Skin epidermis (tissue), 12 donors: Measurements from ENCODE around the gene PAMR1.
A peak's percentile ranks its signal among the peaks of the same experiment; 100 is the strongest.

Experiments
- H3K27ac ChIP-seq, 21 experiments: fragments of 200-600 bp; sonication (generic) in 11 of 21; one replicate each; pipeline ENCODE4 v1.5.0; 2020; ENCODE audit warnings: mild to moderate bottlenecking in 3 of 21, inconsistent platforms in 2 of 21, moderate library complexity in 2 of 21
- H3K4me3 ChIP-seq, 7 experiments: fragments of 200-600 bp; sonication (generic) in 2 of 7; one replicate each; pipeline ENCODE4 v1.5.0; 2020; ENCODE audit warnings: inconsistent platforms in 2 of 7, mild to moderate bottlenecking in 2 of 7, moderate library complexity in 1 of 7

PAMR1 gene

DNA sequence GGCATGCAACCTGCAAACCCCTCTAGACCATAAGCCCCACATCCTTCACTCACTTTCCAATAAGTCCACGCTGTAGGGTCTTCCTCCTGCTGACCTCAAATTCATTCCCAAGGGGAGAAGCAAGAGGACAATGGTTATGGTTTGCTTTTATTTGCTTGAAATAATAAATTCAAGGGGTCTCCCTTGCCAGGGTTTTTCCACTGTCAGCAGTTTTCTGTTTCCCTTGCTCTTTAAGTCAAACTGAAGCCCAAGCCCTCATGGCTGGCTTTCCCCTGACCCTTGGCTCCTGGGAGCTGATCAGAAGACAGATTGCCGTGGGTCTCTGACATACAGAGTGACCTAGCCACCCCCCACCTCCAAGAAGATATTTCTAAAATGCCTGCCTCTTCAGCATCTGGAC lies 109.9 kb downstream of the PAMR1 start:
- Histone ChIP-seq H3K4me3 (no peak overlapping the region), H3K27ac (no peak overlapping the region)

DNA sequence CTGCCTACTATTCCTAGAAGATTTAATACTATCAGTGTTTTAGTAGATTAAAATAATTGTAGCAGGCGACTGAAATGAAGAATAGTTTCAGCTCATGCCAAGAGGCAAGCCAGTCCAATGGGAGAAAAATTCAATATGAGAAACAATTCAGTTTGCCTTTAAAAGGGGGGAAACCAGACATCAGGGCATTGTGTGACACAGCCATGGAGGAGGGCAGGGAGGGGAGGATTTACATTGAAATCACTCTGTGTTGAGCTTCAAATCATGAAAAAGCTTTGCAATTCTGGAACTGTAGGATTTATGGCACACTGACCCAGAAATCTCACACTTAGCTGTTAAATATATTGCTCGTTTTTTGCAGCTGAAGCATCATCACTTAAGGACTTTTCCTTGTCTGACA lies 110.6 kb downstream of the PAMR1 start:
- H3K27ac ChIP-seq = no peak overlapping the region
- no peak overlapping the region for H3K4me3 ChIP-seq

DNA sequence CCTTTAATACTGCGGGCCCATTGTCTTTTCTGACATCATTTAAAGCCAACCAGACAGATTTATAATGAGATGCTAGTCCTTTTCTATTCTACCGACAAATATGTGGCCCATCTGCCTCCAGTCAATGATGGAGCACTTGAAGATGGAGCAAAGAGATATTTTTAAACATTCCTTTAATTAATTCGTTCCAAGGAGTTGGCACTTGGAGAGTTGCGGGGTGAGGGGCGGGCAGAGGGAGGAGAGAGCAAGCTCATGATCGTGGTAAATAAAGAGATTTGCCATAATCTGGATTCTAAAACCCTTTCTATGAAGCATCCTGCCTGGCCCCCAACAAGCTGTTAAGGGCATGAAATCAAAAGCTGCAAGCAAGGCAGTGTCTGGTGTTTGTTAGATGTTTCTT lies 111.1 kb downstream of the PAMR1 start:
- no peak overlapping the region for H3K27ac ChIP-seq
- no peak overlapping the region for H3K4me3 ChIP-seq

DNA sequence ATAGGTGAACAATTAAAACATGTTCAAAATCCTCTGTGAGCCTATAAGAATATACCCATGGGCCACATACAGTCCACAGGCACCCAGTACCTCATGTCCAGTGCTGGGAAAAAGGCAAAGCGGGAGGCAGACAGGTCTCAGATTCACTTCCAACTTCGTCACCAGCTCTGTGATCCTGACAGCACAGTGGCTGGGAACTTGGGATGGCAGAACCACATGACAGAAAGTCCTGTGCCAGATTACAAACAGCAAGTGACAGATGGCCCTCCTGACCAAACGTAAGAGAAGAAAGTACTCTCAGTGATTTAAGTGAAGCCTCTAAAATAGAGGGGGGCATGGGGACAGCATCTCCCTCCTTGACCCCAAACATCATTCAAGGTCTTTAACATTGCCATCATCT lies 111.8 kb downstream of the PAMR1 start:
- H3K27ac ChIP-seq = no peak overlapping the region
- no peak overlapping the region for H3K4me3 ChIP-seq

DNA sequence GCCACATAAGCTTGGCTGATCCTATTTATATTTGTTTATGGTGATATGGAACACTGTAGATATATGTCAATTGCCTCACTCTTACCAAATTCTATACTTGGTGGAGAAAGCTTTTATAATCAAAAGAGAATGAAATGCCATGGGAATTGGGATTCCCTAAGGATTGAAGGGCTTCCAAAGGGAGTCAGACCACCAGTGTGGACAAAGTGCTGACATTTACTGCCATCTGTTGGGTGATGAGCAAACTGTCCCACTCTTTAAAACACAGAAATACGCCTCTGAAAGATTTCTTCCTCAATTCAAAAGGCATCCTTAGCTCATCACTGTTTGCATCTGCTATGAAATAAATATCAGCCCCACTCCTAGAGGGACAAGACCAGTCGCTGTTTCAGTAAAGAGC lies 113.1 kb downstream of the PAMR1 start:
- Histone ChIP-seq H3K27ac (no peak overlapping the region), H3K4me3 (no peak overlapping the region)

DNA sequence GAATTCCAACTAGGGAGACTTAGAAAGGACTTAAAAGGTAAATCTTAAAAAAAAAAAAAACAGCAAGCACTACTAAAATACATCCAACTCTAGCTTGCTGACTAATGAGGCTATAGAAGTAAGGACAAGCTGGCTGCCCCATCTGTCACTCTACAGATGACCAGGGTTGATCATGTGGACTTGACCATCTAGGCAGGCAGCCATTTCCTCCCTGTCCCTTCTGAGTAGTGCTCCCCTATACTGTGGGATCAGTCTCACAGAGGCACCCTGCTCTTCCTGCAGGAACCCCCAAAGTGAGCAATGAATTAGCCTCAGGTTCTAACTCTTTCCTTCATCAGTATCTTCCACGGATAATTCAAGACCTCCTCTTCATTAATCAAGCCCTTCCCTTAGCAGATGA lies 118.4 kb downstream of the PAMR1 start:
- no peak overlapping the region for H3K4me3 ChIP-seq
- no peak overlapping the region for H3K27ac ChIP-seq

DNA sequence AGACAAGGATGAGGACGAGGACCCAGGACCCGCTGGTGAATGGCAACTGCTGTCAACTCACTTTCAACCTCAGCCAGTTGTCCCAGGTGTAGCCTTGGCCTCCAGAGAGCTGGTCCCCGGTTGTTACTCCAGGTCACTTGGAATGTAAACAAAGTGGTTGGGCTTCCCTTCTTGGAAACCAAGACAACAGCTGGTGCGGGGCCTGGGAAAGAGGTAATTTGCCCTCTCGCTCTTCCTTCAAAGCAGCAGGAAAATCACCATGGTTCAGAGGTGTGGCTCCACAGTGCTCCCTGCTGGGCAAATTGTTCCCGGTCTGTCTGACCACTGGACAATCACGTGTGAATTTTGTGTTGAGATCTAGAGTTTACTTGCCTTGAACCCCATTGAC lies 121.0 kb downstream of the PAMR1 start:
- Histone ChIP-seq H3K27ac (no peak overlapping the region), H3K4me3 (no peak overlapping the region)

DNA sequence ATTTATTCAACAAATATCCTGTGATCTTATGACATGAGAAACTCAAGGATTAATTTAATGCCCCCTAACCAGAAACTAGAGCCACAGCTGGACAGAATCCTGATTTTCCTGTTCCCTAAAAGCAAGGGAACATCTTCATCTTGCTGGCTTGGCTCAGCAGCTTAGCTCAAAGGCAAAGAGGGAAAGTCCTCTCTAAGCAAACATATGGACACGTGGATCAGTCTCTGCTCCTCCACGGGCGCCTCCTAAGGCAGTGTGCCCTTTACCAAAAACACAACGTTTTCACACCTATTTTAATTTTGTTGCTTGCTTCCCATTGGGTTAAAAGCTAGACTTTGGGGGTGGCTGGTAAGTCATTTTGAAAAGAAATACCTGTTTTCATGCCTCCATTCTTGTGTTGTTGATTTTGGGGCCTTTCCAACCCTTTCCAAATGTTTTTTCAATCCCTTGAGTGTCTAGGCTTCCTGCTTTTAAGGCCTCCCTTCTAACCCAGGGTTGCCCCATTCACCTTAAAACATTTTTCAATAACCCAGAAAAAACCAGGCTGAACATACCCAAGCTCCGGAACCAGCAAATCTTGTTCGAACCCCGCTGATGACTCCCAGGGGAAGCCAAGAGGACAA lies 121.5 kb downstream of the PAMR1 start:
- Histone ChIP-seq H3K4me3 (no peak overlapping the region), H3K27ac (no peak overlapping the region)

DNA sequence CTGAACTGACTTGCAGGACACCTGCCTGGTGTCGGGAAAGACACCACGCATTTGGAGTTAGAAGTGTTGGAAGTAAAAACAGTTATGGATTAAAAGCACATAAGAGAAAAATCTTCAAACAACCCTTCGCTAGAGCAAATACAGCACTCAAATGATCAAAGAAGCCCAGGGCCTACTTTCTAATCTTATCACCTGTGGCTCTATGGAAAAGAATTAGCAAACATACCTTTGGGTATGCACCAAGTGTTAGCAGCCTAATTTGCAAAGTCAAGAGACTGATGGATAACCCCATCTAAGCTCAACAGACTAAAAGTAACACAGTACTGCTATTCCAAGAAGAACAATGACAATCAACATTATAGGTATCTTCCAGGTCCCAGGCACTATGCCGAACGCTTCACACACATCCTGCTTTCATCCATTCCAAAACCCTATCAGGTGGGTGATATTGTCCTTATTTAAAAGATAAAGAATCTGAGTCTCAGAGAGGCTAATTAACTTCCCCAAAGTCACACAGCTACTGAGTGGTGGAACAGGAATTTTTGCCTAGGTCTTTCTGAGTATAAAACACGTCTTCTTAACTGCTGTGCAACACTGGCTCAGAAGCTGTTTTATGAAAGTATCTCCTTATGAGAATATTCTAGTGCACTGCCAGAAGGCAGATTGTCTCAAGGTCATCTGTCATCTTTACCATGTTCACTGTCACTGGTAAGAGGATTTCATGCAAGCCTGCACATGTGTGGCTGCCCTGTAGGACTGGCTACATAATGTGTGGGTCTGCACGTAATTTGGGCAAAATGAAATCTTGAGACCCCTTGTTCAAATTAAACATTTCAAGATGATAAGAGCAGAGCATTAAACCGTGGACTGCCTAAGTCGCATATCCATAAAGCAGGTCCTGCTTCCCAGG lies 122.4 kb downstream of the PAMR1 start:
- H3K4me3 ChIP-seq = no peak overlapping the region

DNA sequence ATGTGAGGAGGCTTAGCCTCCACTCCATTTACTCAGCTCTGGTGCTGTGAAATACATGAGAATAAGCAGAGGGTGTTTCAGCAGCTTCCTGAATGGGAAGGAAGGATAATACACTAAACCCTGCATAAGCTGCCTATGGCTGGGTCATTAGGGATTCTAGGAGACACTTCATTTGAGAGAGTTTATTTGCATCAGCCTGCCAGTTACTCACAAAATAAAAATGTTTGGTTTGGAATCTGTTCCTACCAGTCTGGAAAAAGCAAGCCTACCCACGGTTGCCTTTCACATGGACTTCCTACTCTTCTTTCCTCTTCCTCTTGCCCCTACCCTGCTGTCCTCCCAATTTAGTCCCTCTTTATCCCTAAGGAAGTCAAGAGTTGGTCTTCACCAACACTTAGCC lies 126.5 kb downstream of the PAMR1 start:
- H3K27ac ChIP-seq = no peak overlapping the region
- no peak overlapping the region for H3K4me3 ChIP-seq

More for the DNA sequence above, 122.4 kb downstream of the PAMR1 start:
- H3K27ac ChIP-seq = no peak overlapping the region

DNA sequence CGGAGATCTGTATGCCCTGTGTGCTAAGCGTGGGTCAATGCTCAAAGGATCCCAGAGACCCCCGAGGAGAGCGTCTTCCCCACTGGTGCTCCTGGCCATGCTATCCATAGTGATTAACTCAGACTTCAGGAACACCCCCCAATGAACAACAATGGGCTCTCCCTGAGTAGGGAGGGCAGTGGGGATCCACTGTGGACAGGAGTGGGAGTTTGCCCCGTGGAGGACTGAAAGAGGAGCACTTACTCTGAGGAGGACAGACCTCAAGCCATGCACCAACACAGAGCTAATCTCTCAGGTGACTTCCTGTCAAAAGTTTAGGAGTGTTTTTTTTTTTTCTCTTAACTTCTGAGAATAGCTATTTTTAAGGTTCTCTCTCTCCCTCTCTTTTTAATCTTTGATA lies 130.5 kb downstream of the PAMR1 start:
- H3K27ac ChIP-seq = no peak overlapping the region
- H3K4me3 ChIP-seq = no peak overlapping the region

DNA sequence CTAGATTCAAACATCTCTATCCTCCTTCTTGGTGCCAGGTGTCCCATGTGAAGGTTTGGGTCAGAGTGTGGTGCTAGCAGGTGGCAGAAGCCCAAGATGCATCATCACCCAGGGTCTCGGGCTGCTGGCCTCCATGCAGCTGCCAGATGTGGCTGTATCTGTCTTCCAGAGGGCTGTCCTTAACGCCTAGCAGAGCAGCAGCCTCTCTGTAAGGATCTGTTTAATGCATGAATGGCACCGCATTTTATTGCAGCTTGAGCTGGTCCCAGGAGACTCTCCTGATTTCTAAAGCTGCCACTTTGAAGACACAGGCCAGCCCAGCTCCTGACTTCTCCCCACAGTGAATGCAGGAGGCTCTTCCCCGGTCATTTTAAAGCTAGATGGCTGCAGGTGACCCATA lies 132.3 kb downstream of the PAMR1 start:
- Histone ChIP-seq H3K4me3 (no peak overlapping the region), H3K27ac (no peak overlapping the region)

DNA sequence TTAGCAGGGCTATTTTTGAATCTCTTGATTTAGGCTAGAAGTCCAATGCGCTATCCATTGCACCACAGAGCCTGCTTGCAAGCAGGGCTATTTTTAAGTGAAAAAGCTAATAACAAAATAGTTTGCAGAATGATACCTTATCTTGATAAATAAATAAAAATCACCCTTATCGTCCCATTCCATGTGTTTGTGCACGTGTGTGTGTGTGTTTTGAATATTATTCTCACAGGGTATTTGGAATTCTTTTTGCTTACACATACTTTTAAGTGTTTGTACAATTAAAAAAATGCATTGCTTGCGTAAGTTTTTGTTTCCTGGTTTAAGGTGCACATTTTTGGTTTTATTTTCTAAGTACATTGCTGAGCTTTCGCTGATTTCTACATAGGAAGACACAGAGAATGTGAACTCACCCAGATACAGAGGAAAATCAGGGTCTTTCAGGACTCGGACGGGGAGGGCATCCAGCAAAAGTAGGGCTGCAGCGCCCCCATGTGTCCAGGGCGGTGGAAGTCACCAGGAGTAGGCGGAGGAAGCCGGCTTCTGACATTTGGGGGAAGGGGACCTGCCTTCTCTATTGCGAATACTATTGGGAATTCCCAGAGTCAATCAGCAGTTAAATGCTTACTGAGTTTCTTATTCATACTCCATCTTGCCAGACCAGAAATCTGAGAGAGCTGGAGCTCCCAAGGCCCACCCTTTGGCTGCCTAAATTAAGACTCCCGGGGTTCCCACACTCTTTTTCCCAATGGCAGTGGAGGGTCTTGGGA lies 133.3 kb downstream of the PAMR1 start:
- peak overlapping the region in 1 of 7 experiments; percentile 1 for H3K4me3 ChIP-seq
- H3K27ac ChIP-seq = peak overlapping the region in 4 of 21 experiments; percentile 0 to 37 (median 14)

DNA sequence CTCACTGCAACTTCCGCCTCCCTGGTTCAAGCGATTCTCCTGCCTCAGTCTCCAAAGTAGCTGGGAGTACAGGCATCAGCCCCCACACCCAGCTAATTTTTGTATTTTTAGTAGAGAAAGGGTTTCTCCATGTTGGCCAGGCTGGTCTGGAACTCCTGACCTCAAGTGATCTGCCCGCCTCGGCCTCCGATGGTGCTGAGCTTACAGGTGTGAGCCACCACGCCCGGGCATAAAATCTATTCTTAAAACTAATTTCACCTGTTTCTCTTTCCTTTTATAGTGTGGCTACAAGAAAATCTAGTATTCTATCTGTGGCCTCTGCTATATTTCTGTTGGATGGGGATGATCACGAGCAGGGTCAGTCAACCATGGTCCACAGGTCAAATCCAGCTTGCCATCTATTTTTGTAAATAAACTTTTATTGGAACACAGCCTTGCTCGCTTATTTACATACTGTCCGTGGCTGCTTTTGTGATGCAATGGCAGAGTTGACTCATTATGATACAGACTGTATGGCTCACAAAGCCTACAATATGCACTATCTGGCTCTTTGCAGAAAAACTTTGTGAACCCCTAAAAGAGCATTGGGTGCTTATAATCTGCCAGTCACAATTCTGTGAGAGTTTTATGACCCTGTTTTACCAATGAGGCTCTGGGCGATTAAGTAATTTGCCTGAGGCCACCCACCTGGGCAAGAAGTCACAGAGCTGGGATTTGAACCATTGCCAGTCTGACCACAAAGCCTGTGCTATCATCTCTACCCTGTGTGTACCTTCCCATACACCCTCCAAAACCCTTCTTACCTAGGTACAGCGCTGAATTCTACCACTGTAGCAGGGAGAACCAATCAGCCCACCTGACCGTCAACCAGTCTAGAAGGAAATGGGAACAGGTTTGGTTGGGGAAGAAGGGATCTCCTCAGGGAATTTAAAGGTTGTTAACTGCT lies 134.4 kb downstream of the PAMR1 start:
- H3K4me3 ChIP-seq = no peak overlapping the region
- peak overlapping the region in 6 of 21 experiments; percentile 2 to 57 (median 26) for H3K27ac ChIP-seq

DNA sequence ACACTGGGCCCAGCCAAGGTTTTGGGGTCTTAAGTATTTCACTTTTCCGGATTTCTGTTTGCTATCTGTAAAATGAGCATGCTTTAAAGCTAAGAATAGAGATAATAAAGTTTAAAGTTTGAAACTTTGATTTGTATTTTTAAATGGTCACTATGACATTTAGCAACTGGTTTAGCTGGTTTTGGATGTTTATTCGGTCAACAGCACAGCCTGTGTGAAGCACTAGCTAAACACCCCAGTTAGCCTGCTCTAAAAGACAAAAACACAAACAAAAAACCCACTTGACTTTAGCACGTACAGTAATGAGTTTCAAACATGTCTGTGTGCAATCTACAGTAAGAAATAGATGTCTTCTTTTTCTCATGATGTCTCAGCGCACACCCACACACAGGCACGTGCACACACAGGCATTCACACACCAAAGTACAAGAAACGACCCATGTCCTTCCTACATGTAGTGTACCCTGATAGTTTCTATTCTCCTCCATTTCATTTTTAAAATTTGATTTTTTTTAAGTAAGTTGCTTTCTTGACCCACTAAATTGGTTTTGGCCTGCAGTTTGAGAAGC lies 135.4 kb downstream of the PAMR1 start:
- Histone ChIP-seq H3K27ac (peak overlapping the region in 3 of 21 experiments; percentile 5 to 14 (median 7)), H3K4me3 (no peak overlapping the region)

DNA sequence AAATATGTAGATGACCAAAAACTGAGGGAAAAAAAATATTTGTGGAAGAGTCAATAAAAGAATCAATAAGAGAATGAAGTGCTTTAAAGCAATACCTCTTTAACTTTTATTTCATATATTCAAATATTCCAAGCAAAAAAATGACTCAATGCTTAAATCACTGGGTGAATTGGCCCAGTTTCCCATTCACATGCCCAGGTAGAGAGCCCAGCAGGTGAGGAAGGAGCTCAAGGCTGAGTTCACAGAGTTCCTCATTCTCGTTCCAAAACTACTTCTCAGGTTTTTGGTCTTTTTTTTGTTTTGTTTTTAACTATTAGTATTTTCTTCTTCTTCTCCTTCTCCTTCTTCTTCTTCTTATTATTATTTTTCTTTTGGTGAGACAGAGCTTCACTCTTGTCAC lies 136.3 kb downstream of the PAMR1 start:
- no peak overlapping the region for H3K27ac ChIP-seq

DNA sequence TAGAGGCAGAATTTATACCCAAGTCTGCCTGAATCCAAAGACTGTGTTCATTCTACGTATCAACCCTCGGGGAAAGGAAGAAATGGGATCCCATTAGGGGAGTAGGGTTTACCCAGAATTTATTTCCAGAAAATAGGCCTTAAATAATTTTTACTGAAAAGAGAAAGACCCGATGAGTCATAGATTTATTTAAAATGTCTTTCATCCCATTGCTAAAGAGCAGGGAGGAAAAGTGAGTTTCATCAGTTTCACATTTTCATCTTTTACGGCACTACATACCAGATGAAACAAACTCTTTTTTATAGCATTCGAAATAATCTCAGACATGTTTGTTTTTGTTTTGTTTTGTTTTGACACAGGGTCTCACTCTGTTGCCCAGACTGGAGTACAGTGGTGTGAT lies 137.4 kb downstream of the PAMR1 start:
- H3K27ac ChIP-seq = no peak overlapping the region
- H3K4me3 ChIP-seq = no peak overlapping the region

More for the DNA sequence above, 136.3 kb downstream of the PAMR1 start:
- H3K4me3 ChIP-seq = no peak overlapping the region

DNA sequence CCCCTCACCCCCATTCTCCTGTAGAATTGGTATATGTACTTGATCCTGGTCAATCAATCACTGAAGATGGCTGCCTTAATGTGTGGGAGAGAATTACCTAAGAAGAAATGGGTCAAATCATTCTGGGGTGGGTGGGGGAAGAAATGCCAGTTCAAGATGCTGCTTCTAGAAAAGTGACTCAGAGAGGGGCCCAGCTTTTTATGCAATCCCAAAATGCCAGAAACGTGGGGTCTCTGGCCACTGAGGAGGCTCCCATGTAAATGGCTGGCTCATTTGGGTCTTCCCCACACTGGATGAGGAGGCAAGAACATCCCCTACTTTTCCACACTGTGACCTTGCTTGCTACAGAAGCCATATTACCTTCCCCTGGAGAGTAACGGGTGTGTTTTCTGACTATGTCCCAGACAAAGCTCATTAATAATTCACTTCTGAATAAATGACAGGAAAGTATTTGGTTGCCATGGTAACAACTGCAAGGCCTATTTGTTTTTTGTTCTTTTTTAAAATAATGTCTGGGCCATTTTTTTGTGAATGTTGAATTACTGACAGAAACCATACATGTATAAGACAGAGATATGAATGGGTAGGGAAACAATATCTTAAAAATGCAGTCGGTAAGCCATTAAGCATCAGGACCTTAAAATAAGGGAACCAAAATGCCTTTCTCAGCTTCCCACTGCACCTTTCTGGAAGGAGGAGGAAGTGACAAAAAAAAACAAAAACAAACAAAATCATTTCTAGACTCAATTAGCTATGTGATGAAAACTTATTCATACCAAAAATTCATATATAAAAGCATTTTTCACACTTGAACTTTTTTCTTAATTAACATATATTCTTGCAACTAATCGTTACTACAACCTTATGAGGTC lies 138.1 kb downstream of the PAMR1 start:
- Histone ChIP-seq H3K27ac (no peak overlapping the region), H3K4me3 (no peak overlapping the region)
